ENCODE data around the gene IRF4. TPM values are rescaled to one million over a fixed set of nuclear protein-coding genes. Genes with fewer than 3 reads are reported as not detected.

Gene IRF4
- total RNA-seq, 1 experiment from 2014 or later: 0.37 TPM

GRCh38 chr6:383856-384255, 7.7 kb upstream of the IRF4 start:
- Histone ChIP-seq H3K9me3 (ENCODE audit: low read depth, low read length, poor library complexity, severe bottlenecking) (no peaks in the 10 kb centered on the region), H3K27me3 (replicated peaks; ENCODE audit: insufficient read depth, low read depth, low read length, poor library complexity) (peaks cover 36% of the 10 kb centered on the region), H3K4me3 (ENCODE audit: low read depth, low read length, poor library complexity, severe bottlenecking) (no peak overlapping the region), H3K36me3 (ENCODE audit: insufficient read depth, low read length, poor library complexity, severe bottlenecking) (no peaks in the 10 kb centered on the region), H3K4me1 (ENCODE audit: insufficient read depth, low read length, poor library complexity, severe bottlenecking) (no peaks in the 10 kb centered on the region), H3K27ac (ENCODE audit: low read depth, low read length, poor library complexity, severe bottlenecking) (no peak overlapping the region)
- DNase-seq (ENCODE audit: low spot score): no peak
- intact Hi-C loops (cut with micrococcal nuclease; ENCODE audit: unreplicated experiment): no loop called here
- no TSS peak for BruUV-seq (replicated peaks)
- TF ChIP-seq CTCF (conservative IDR thresholded peaks at IDR 0.05; ENCODE audit: low read depth, low read length): no peak
- no peak for TF ChIP-seq EZH2 (IDR thresholded peaks at IDR 0.05; ENCODE audit: borderline replicate concordance, low read depth, low read length, poor library complexity, severe bottlenecking)
- ChIA-PET CTCF (no interaction called here), POLR2A (ENCODE audit: low non-redundant PET) (no interaction called here)

DNA sequence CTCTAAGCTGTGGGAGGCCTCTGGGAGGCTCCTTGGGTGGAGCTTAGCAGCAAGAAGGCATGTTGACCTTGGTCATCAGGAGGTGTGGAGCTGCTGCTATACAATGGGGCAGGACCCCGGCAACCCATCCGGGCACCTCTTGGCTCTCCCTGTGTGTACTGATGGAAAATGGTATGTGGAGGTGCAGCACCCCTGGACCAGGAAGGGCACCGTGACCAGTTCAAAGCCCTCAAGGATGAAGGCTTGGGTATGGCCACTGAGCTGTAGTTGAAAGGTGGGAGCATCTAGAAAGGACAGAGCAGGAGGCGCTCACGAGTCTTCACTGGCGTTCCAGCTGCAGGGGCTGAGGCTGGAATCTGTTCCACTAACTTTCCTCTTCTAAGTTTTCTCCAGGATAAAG, 6.7 kb upstream of the IRF4 start:
- Histone ChIP-seq H3K4me3 (ENCODE audit: low read depth, low read length, poor library complexity, severe bottlenecking) (no peak overlapping the region), H3K27ac (ENCODE audit: low read depth, low read length, poor library complexity, severe bottlenecking) (no peak overlapping the region), H3K9me3 (ENCODE audit: low read depth, low read length, poor library complexity, severe bottlenecking) (no peaks in the 10 kb centered on the region), H3K27me3 (replicated peaks; ENCODE audit: insufficient read depth, low read depth, low read length, poor library complexity) (peaks cover 47% of the 10 kb centered on the region), H3K4me1 (ENCODE audit: insufficient read depth, low read length, poor library complexity, severe bottlenecking) (no peaks in the 10 kb centered on the region), H3K36me3 (ENCODE audit: insufficient read depth, low read length, poor library complexity, severe bottlenecking) (no peaks in the 10 kb centered on the region)
- ChIA-PET POLR2A (ENCODE audit: low non-redundant PET) (no interaction called here), CTCF (no interaction called here)
- intact Hi-C loops (cut with micrococcal nuclease; ENCODE audit: unreplicated experiment): no loop called here
- TF ChIP-seq CTCF (conservative IDR thresholded peaks at IDR 0.05; ENCODE audit: low read depth, low read length): no peak
- TF ChIP-seq EZH2 (IDR thresholded peaks at IDR 0.05; ENCODE audit: borderline replicate concordance, low read depth, low read length, poor library complexity, severe bottlenecking): no peak
- BruUV-seq (replicated peaks): no TSS peak
- DNase-seq (ENCODE audit: low spot score): no peak

GRCh38 chr6:385614-386013, 5.9 kb upstream of the IRF4 start:
- CTCF ChIA-PET: no interaction called here
- Histone ChIP-seq H3K36me3 (ENCODE audit: insufficient read depth, low read length, poor library complexity, severe bottlenecking) (no peaks in the 10 kb centered on the region), H3K4me1 (ENCODE audit: insufficient read depth, low read length, poor library complexity, severe bottlenecking) (no peaks in the 10 kb centered on the region), H3K27ac (ENCODE audit: low read depth, low read length, poor library complexity, severe bottlenecking) (no peak overlapping the region), H3K27me3 (replicated peaks; ENCODE audit: insufficient read depth, low read depth, low read length, poor library complexity) (peaks cover 54% of the 10 kb centered on the region), H3K4me3 (ENCODE audit: low read depth, low read length, poor library complexity, severe bottlenecking) (no peak overlapping the region), H3K9me3 (ENCODE audit: low read depth, low read length, poor library complexity, severe bottlenecking) (no peaks in the 10 kb centered on the region)
- intact Hi-C loops (cut with micrococcal nuclease; ENCODE audit: unreplicated experiment): no loop called here
- TF ChIP-seq CTCF (conservative IDR thresholded peaks at IDR 0.05; ENCODE audit: low read depth, low read length): no peak
- no peak for TF ChIP-seq EZH2 (IDR thresholded peaks at IDR 0.05; ENCODE audit: borderline replicate concordance, low read depth, low read length, poor library complexity, severe bottlenecking)
- DNase-seq (ENCODE audit: low spot score): no peak
- POLR2A ChIA-PET (ENCODE audit: low non-redundant PET): no interaction called here
- no TSS peak for BruUV-seq (replicated peaks)

All from A673 (cell line).